CD4-positive, alpha-beta T cell treated with Interleukin-17A for 1 hour (primary cell): ENCODE measurements around the gene ARHGAP23.
A peak's percentile ranks its signal among the peaks of the same experiment; 100 is the strongest.
"Not testable (repeated sequence)": the region's sequence is repeated elsewhere in the genome, so short reads cannot be mapped to it uniquely, and the experiment has no call there.

Source experiments
- DNase-seq: peaks from one replicate; pipeline ENCODE4 v3.0.0-alpha.2; 2020

ARHGAP23 gene

GRCh38 chr17:38461683-38462082 lies 33.4 kb downstream of the ARHGAP23 start:
- DNase-seq = no peak

- DNase-seq = no peak
Measured at GRCh38 chr17:38463451-38463858, 35.2 kb downstream of the ARHGAP23 start.

GRCh38 chr17:38464251-38464722 lies 36.0 kb downstream of the ARHGAP23 start:
- no peak for DNase-seq

DNA sequence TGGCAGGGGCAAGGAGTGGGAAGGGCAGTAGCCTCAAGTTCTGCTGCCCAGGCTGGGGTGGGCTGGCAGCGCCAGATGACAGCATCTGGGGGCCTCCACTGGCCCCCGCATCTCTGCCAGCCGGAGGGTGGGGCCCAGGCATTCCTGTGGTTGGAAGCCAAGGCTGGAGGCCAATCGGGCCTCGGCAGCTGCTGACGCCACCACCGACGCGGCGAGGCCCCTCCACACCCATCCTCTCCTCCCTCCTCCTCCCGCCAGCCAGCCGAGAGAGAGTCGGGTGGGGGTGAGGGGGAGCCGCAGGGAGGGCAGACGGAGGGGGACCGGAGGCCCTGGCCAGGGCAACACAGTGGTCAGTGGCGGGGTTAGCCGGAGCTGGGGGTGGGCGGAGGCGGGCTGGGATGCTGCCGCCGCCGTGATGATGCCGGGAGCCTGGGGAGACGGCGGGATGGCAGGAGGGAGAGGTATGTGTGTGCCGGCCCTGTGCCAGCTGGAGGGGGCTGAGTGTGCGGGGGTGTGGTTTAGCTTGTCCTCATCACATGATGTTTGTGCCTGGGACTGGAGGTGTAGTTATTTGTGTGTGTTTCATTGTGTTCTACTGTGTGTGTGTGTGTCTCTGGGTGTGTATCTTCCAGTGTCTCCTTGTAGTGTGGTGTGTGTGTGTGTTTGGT lies 36.6 kb downstream of the ARHGAP23 start:
- no peak for DNase-seq

GRCh38 chr17:38465391-38466345 lies 37.4 kb downstream of the ARHGAP23 start:
- no peak for DNase-seq

GRCh38 chr17:38466346-38467315 lies 38.4 kb downstream of the ARHGAP23 start:
- DNase-seq = no peak

GRCh38 chr17:38467491-38467890 lies 39.2 kb downstream of the ARHGAP23 start:
- DNase-seq = no peak

DNA sequence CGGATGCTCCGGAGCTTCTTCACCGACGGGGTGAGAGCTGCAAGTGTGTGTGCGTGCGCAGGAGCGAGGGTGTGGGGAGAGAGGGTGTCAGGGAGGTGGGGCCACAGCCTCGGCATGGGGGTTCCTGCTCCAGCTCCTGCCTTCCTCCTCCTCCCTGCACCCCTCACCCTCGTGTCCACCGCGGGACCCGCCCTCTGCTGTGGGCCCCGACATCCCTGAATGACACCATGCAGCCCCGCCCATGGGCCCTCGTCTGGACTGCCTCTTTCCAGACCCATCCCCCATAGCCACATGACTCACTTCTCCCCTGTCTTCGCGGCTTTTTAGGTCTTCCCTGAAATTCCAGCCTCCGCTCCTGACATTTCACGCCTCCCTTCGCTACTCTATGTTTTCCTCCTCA lies 41.6 kb downstream of the ARHGAP23 start:
- no peak for DNase-seq

GRCh38 chr17:38471253-38471652 lies 43.0 kb downstream of the ARHGAP23 start:
- not testable (repeated sequence) for DNase-seq

DNA sequence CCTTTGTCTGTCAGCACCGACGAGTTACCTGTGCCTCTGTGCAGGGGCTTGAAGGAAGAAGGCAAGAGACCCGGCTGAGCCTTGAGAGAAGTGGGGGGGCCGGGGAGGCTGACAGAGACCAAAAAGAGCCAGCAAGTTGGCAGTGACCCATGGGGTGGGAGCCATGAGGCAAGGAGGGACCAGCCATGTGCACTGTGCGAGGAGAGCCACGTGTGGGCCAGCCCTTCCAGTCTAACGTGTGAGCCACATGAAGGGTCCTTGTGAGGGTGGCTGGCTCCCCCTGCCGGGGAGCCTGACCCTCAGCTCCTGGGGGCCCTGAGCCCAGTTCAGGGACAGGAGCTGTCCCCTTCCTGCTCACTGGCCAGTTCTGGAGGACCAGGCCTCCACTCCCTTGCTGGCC lies 46.4 kb downstream of the ARHGAP23 start:
- DNase-seq = not testable (repeated sequence)

- DNase-seq = no peak
Measured at GRCh38 chr17:38476549-38476948, 48.3 kb downstream of the ARHGAP23 start.

- not testable (repeated sequence) for DNase-seq
Measured at GRCh38 chr17:38477417-38477816, 49.2 kb downstream of the ARHGAP23 start.

GRCh38 chr17:38477951-38478350 lies 49.7 kb downstream of the ARHGAP23 start:
- DNase-seq = not testable (repeated sequence)

GRCh38 chr17:38478667-38479066 lies 50.4 kb downstream of the ARHGAP23 start:
- not testable (repeated sequence) for DNase-seq

GRCh38 chr17:38482039-38482699 lies 53.9 kb downstream of the ARHGAP23 start:
- not testable (repeated sequence) for DNase-seq

- not testable (repeated sequence) for DNase-seq
Measured at GRCh38 chr17:38482700-38483043, 54.4 kb downstream of the ARHGAP23 start.

DNA sequence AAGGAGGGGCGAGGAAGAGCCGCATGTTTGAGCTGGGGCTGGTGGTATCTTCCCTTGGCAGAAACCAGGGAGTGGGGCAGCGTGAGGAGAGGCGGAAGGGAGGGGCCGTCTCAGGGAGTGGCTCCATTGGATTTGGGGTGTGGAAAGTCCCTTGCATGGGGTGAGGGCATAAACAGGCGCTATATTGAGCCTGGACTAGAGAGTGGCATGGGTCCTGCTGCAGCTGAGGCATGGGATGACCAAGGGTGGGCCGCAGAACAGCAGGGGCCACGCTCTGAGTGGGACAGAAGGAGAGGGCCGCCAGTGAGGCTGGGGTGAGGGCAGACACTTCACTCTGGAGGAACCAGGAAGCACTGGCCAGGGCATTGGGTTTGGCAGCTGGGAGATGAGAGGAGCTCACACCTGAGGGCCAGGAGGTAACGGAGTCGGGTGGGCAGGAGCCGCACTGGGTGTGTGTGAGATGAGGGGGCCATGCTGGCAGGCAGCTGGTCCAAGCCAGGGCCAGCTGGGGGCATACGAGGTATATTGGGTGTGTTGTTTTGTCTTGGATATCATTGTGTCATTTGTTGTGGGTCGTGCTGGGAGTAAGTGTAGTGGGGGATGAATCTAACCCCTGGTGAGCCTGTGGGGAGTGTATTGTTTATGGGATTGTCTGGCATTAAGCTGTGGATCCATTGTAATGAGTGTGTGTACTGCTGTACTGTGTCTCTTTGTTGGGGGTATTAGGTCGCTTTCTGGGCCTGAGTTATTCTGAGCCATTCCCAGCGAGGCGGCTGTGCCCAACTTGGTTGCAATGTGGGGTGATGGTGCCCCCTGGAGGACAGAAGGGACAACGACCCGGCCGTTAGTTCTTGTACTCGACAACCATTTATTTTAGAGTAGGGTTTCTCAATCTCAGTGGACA lies 56.2 kb downstream of the ARHGAP23 start:
- DNase-seq = peak; percentile 67

GRCh38 chr17:38485146-38485468 lies 56.8 kb downstream of the ARHGAP23 start:
- DNase-seq = no peak

DNA sequence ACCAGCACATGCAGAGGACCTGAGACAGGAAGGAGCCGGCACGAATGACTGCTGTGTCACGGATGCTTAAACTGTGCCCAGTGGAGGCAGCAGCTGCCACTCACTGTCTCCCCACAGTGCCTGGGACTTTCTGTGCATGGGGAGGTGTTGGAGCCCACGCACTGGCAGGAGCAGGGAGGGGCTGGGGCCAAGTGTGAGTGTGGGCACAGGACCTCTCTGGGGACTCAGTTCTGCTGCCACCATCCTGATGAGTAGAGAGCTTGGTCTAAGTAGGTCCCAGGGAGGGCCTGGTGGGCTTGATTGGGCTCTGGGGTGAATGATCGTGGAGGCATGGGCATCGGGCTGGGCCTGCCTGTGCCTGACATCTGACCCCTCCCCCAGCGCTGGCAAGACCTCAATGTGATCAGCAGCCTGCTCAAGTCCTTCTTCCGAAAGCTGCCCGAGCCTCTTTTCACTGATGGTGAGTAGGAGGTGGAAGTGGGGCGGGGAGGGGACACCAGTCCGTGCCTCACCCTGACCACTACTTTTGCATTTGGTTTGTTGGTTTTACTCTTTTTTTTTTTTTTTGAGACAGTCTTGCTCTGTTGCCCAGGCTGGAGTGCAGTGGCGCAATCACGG lies 57.5 kb downstream of the ARHGAP23 start:
- DNase-seq = peak; percentile 52

- not testable (repeated sequence) for DNase-seq
Measured at GRCh38 chr17:38489774-38490173, 61.5 kb downstream of the ARHGAP23 start.
